Nephron progenitor cell (in vitro differentiated cells): Measurements from ENCODE around the gene PRICKLE4.

ENCODE experiments used
- DNase-seq: peaks from one replicate; pipeline ENCODE4 v3.0.0; 2021
- H3K27ac Mint-ChIP-seq: 2 replicates; pipeline ENCODE4 v1.8.0; 2021; ENCODE audit warnings: mild to moderate bottlenecking, moderate library complexity, mixed read lengths
- H3K27me3 Mint-ChIP-seq: 2 replicates; pipeline ENCODE4 v1.8.0; 2021; ENCODE audit warnings: mild to moderate bottlenecking, low read depth, mixed read lengths; ENCODE audit not compliant: poor library complexity
- H3K36me3 Mint-ChIP-seq: 2 replicates; pipeline ENCODE4 v1.8.0; 2021; ENCODE audit warnings: low read depth, mixed read lengths
- H3K4me1 Mint-ChIP-seq: 2 replicates; pipeline ENCODE4 v1.8.0; 2021; ENCODE audit warnings: mixed read lengths
- H3K4me3 Mint-ChIP-seq: 2 replicates; pipeline ENCODE4 v1.8.0; 2021; ENCODE audit warnings: mild to moderate bottlenecking, moderate library complexity, mixed read lengths
- H3K9me3 Mint-ChIP-seq: 2 replicates; pipeline ENCODE4 v1.8.0; 2021; ENCODE audit warnings: mild to moderate bottlenecking, moderate library complexity, mixed read lengths
- TF ChIP-seq, protein P1 (sequence below): fragments of 200-600 bp; sonication (generic); IDR thresholded peaks from 2 replicates; pipeline ENCODE4 v1.5.0; 2021; ENCODE audit warnings: antibody characterized with exemption

Gene PRICKLE4

DNA sequence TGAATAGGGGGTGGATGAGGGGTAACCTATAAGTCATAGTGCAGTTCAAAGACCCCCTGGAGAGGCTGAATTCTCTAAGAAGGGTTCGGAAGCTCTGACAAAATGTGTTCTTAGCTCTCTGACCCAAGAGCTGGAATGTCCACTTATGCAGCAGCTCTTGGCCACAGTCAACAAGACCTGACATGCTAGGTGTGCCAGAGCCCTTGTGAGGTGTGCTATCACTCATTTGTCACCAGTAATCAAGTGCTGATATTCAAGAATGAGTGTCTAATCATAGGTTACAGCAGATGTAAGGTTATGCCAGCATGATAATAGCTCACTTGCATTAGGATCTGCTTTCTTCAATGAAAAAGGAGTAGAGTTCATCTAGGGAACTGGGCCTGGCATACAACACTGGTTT lies 35.0 kb downstream of the PRICKLE4 start:
- peaks cover 6% of the 10 kb centered on the region for H3K36me3 Mint-ChIP-seq
- TF ChIP-seq, protein P1, sequence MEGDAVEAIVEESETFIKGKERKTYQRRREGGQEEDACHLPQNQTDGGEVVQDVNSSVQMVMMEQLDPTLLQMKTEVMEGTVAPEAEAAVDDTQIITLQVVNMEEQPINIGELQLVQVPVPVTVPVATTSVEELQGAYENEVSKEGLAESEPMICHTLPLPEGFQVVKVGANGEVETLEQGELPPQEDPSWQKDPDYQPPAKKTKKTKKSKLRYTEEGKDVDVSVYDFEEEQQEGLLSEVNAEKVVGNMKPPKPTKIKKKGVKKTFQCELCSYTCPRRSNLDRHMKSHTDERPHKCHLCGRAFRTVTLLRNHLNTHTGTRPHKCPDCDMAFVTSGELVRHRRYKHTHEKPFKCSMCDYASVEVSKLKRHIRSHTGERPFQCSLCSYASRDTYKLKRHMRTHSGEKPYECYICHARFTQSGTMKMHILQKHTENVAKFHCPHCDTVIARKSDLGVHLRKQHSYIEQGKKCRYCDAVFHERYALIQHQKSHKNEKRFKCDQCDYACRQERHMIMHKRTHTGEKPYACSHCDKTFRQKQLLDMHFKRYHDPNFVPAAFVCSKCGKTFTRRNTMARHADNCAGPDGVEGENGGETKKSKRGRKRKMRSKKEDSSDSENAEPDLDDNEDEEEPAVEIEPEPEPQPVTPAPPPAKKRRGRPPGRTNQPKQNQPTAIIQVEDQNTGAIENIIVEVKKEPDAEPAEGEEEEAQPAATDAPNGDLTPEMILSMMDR: no peak
- no peak for DNase-seq
- no peak overlapping the region for H3K4me3 Mint-ChIP-seq
- no peaks in the 10 kb centered on the region for H3K4me1 Mint-ChIP-seq
- no peak overlapping the region for H3K27ac Mint-ChIP-seq
- no peaks in the 10 kb centered on the region for H3K9me3 Mint-ChIP-seq
- no peaks in the 10 kb centered on the region for H3K27me3 Mint-ChIP-seq

GRCh38 chr6:41818271-41819054 lies 37.9 kb downstream of the PRICKLE4 start:
- Mint-ChIP-seq H3K9me3 (no peaks in the 10 kb centered on the region), H3K27me3 (no peaks in the 10 kb centered on the region), H3K27ac (peak overlapping the region; percentile 66), H3K4me3 (no peak overlapping the region), H3K4me1 (peaks cover 10% of the 10 kb centered on the region), H3K36me3 (peaks cover 20% of the 10 kb centered on the region)
- TF ChIP-seq, protein P1: no peak
- no peak for DNase-seq

- no peak overlapping the region for H3K4me3 Mint-ChIP-seq
These were observed 40.7 kb downstream of the PRICKLE4 start for GRCh38 chr6:41821266-41821665.

DNA sequence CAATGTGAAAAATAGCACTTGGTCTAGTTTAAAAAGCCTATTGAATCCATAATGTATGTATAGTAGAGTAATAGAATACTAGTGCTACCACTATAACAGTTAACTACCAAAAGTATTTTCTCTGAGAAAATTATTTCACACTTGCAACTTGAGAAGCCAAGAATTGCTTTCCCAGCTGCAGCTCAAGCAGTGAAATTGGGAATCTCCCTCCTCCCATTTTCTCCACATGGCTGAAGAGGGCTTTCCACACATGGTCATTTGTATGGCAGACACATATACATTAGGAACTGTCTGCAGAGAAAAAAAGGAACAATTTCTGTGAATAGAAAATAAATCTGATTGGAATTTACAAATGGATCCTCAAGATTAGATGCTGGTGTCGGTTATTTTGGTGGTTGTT lies 41.4 kb downstream of the PRICKLE4 start:
- peaks cover 15% of the 10 kb centered on the region for H3K4me1 Mint-ChIP-seq
- DNase-seq: no peak
- no peak overlapping the region for H3K4me3 Mint-ChIP-seq
- peaks cover 15% of the 10 kb centered on the region for H3K36me3 Mint-ChIP-seq
- peak overlapping the region; percentile 95 for H3K27ac Mint-ChIP-seq
- TF ChIP-seq, protein P1: no peak
- H3K9me3 Mint-ChIP-seq: no peaks in the 10 kb centered on the region
- no peaks in the 10 kb centered on the region for H3K27me3 Mint-ChIP-seq

More at GRCh38 chr6:41821266-41821665, 40.7 kb downstream of the PRICKLE4 start:
- Mint-ChIP-seq H3K9me3 (no peaks in the 10 kb centered on the region), H3K36me3 (peaks cover 15% of the 10 kb centered on the region), H3K4me1 (peaks cover 15% of the 10 kb centered on the region), H3K27ac (peak overlapping the region; percentile 42), H3K27me3 (no peaks in the 10 kb centered on the region)
- DNase-seq: no peak
- TF ChIP-seq, protein P1: no peak

GRCh38 chr6:41823178-41823577 lies 42.6 kb downstream of the PRICKLE4 start:
- TF ChIP-seq, protein P1: no peak
- Mint-ChIP-seq H3K36me3 (peaks cover 15% of the 10 kb centered on the region), H3K4me1 (peaks cover 15% of the 10 kb centered on the region), H3K9me3 (no peaks in the 10 kb centered on the region), H3K27ac (no peak overlapping the region), H3K4me3 (no peak overlapping the region), H3K27me3 (no peaks in the 10 kb centered on the region)
- DNase-seq: no peak
